ENCODE data around the gene CD8A. TPM values are rescaled to one million over a fixed set of nuclear protein-coding genes. Genes with fewer than 3 reads are reported as not detected.

Gene CD8A
- total and polyA plus RNA-seq, 2 of the 8 experiments (the other 6 are each of a cell fraction or from before 2014, with no cell fraction given), result 0.14 to 0.39 TPM

DNA sequence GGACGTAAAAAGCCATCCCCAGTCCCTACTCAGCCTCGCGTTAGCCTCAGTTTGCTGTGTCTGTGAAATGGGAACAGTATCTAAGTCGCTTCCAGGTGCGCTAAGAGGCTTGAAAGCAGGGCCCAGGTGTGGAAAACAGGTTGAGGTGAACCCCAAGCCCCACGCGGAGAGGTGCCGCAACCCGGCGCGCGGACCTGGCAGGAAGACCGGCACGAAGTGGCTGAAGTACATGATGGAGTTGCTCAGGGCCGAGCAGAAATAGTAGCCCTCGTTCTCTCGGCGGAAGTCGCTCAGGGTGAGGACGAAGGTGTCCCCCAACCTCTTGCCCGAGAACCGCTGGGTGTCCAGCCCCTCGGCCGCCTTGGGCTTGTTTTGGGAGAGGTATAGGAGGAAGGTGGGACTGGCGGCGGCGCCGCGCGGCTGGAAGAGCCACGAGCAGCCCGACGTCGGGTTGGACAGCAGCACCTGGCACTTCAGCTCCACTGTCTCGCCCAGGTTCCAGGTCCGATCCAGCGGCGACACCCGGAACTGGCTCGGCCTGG lies 508 bp downstream of the CD8A start:
- Histone ChIP-seq H3K23ac (ENCODE audit: insufficient read length) (no peak overlapping the region), H3K14ac (ENCODE audit: insufficient read length) (no peak overlapping the region), H3K36me3 (ENCODE audit: control insufficient read depth in 2 of 4, insufficient read depth in 4 of 4, low read length in 3 of 4) (peaks cover 0 to 8% (median 0%) of the 10 kb centered on the region in 4 experiments; a peak in 1 of 8 replicates), H3K27ac (ENCODE audit: low read depth, low read length) (no peak overlapping the region), H3K9me3 (ENCODE audit: insufficient read depth in 2 of 2, low read depth in 1 of 2, low read length in 1 of 2) (no peaks in the 10 kb centered on the region; a peak in 1 of 4 replicates), H4K20me1 (replicated peaks in 1 of 2; ENCODE audit: control insufficient read depth in 1 of 2, insufficient read depth in 2 of 2, low read length in 2 of 2) (peaks cover 0 to 10% of the 10 kb centered on the region in 2 experiments), H3K4me1 (replicated peaks in 1 of 4; ENCODE audit: control insufficient read depth in 3 of 4, insufficient read depth in 4 of 4, low read length in 3 of 4) (peaks cover 0 to 9% (median 4%) of the 10 kb centered on the region in 4 experiments; a peak in 5 of 7 replicates), H2BK120ac (replicated peaks; ENCODE audit: low read depth, low read length) (no peak overlapping the region), H2AFZ (ENCODE audit: low read length) (0 out of 2 replicates have a peak overlapping the region, but pooled peaks have one; percentile 8), H3K56ac (replicated peaks; ENCODE audit: insufficient read length, low read depth, low read length) (no peak overlapping the region), H3K27me3 (replicated peaks in 1 of 4; ENCODE audit: control insufficient read depth in 3 of 4, extremely low read depth in 1 of 4, insufficient read depth in 3 of 4, low read length in 3 of 4) (peaks cover 34 to 53% (median 49%) of the 10 kb centered on the region in 4 experiments), H4K5ac (ENCODE audit: insufficient read length, low read depth, low read length) (no peak overlapping the region), H4K8ac (ENCODE audit: extremely low read depth, insufficient read depth, low read length) (peak overlapping the region; percentile 22; the same call in 1 of the 2 replicates), H2BK15ac (ENCODE audit: low read length) (no peak overlapping the region), H3K4ac (replicated peaks; ENCODE audit: insufficient read length, low read depth, low read length) (no peak overlapping the region), H3K23me2 (ENCODE audit: low read depth, low read length) (peaks cover 14% of the 10 kb centered on the region), H4K91ac (replicated peaks; ENCODE audit: insufficient read length, low read length) (no peak overlapping the region), H3K9ac (replicated peaks in 1 of 4; ENCODE audit: extremely low read depth in 1 of 4, low read depth in 3 of 4, low read length in 3 of 4) (no peak overlapping the region), H3K79me2 (ENCODE audit: control insufficient read depth in 1 of 2, insufficient read depth in 2 of 2, low read length in 2 of 2) (no peaks in the 10 kb centered on the region), H2BK5ac (ENCODE audit: low read depth, low read length) (no peak overlapping the region), H2BK12ac (ENCODE audit: low read depth, low read length) (no peak overlapping the region), H2AK5ac (ENCODE audit: low read depth, low read length) (no peak overlapping the region), H3K4me3 (ENCODE audit: extremely low read depth in 1 of 4, insufficient read depth in 2 of 4, low read depth in 3 of 4, low read length in 4 of 4) (peak overlapping the region; percentile 8 to 56 (median 21); a peak in 4 of 8 replicates), H3K18ac (ENCODE audit: extremely low read depth, low read length) (peak overlapping the region; percentile 7; the same call in 1 of the 2 replicates), H2BK20ac (ENCODE audit: low read length) (no peak overlapping the region), H3K79me1 (ENCODE audit: low read depth, low read length) (no peaks in the 10 kb centered on the region), H3K4me2 (ENCODE audit: insufficient read depth in 1 of 2, low read depth in 2 of 2, low read length in 2 of 2) (peak overlapping the region; percentile 69 to 73)
- TF ChIP-seq KDM1A (IDR thresholded peaks at IDR 0.05; ENCODE audit: borderline replicate concordance, low read length) (peak; percentile 93), ZNF274 (IDR thresholded peaks at IDR 0.05; ENCODE audit: borderline replicate concordance, extremely low read depth, low read length) (no peak), KDM4A (IDR thresholded peaks at IDR 0.05; ENCODE audit: low read depth, low read length, severe bottlenecking) (peak; percentile 25), SUZ12 (IDR thresholded peaks at IDR 0.05; ENCODE audit: low read length) (peak; percentile 76), HDAC2 (IDR thresholded peaks at IDR 0.05; ENCODE audit: borderline replicate concordance in 1 of 2, low read depth in 2 of 2, low read length in 2 of 2) (peak in 1 of 2 experiments; percentile 95; a peak in 1 of 4 replicates), EZH2 (IDR thresholded peaks at IDR 0.05; ENCODE audit: low read depth, low read length, severe bottlenecking) (peak; percentile 85)
- TF ChIP-seq, protein P1, sequence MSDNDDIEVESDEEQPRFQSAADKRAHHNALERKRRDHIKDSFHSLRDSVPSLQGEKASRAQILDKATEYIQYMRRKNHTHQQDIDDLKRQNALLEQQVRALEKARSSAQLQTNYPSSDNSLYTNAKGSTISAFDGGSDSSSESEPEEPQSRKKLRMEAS (IDR thresholded peaks at IDR 0.05), result peak; percentile 86
- TF ChIP-seq, protein P2, sequence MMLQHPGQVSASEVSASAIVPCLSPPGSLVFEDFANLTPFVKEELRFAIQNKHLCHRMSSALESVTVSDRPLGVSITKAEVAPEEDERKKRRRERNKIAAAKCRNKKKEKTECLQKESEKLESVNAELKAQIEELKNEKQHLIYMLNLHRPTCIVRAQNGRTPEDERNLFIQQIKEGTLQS (IDR thresholded peaks at IDR 0.05; ENCODE audit: insufficient read depth, low read depth, low read length), result no peak
- TF ChIP-seq, protein P3, sequence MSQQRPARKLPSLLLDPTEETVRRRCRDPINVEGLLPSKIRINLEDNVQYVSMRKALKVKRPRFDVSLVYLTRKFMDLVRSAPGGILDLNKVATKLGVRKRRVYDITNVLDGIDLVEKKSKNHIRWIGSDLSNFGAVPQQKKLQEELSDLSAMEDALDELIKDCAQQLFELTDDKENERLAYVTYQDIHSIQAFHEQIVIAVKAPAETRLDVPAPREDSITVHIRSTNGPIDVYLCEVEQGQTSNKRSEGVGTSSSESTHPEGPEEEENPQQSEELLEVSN (IDR thresholded peaks at IDR 0.05), result peak; percentile 80
- CTCF ChIA-PET (ENCODE audit: partially characterized antibody), result interaction anchor here (1.4 kb wide), 1 partner anchor 26 kb away, joined by 6 read pairs; no protein-coding TSS in a partner anchor
- FAIRE-seq, result no peak
- DNase-seq (ENCODE audit: low read depth in 1 of 2, low spot score in 2 of 2), result peak in 1 of 2 experiments; percentile 68
- POLR2A ChIA-PET (ENCODE audit: partially characterized antibody), result interaction anchor here (0.9 kb wide), 1 partner anchor 10 kb away, joined by 3 read pairs; no protein-coding TSS in a partner anchor
- 11% methylated on average over 39 of the region's 40 CpGs; no CpG with 5 or more reads in 1 of the 2 experiments for WGBS, 2 experiments (ENCODE audit: extremely low coverage in 1 of 2, insufficient coverage in 1 of 2, insufficient read length in 1 of 2, insufficient replicate concordance in 2 of 2, low coverage in 1 of 2, low lambda C conversion rate in 2 of 2, missing lambda C conversion rate in 1 of 2)
